Neural cell (in vitro differentiated cells): ENCODE data around the gene TM9SF3.

Source experiments
- CTCF ChIP-seq: fragments of 450-650 bp; IDR thresholded peaks from 2 replicates; pipeline ENCODE4 v1.5.1; 2014; ENCODE audit warnings: antibody characterized with exemption, mild to moderate bottlenecking, moderate library complexity; ENCODE audit not compliant: poor library complexity, severe bottlenecking
- EP300 ChIP-seq: fragments of 450-650 bp; conservative IDR thresholded peaks from 2 replicates; pipeline ENCODE4 v1.6.1; 2014; ENCODE audit warnings: antibody characterized with exemption, mild to moderate bottlenecking, moderate library complexity; ENCODE audit not compliant: poor library complexity, severe bottlenecking
- POLR2AphosphoS5 ChIP-seq: IDR thresholded peaks from 2 replicates; pipeline ENCODE4 v1.6.1; 2012
- RAD21 ChIP-seq: fragments of 450-650 bp; conservative IDR thresholded peaks from 2 replicates; pipeline ENCODE4 v1.6.1; 2014; ENCODE audit warnings: antibody characterized with exemption, mild to moderate bottlenecking, moderate library complexity
- REST ChIP-seq: IDR thresholded peaks from 2 replicates; pipeline ENCODE4 v1.6.1; 2012; ENCODE audit warnings: borderline replicate concordance
- SMC3 ChIP-seq: fragments of 450-650 bp; conservative IDR thresholded peaks from 2 replicates; pipeline ENCODE4 v1.6.1; 2014; ENCODE audit warnings: antibody characterized with exemption, mild to moderate bottlenecking, moderate library complexity; ENCODE audit not compliant: poor library complexity
- TAF1 ChIP-seq: IDR thresholded peaks from 2 replicates; pipeline ENCODE4 v1.6.1; 2012; ENCODE audit warnings: low read depth

GRCh38 chr10:96493254-96493653, 93.6 kb downstream of the TM9SF3 start:
- no peak for TF ChIP-seq CTCF
- TF ChIP-seq POLR2AphosphoS5 = no peak
- TF ChIP-seq REST = no peak
- no peak for TF ChIP-seq TAF1
- no peak for TF ChIP-seq SMC3
- no peak for TF ChIP-seq RAD21
- TF ChIP-seq EP300 = no peak
